PC-9 (cell line): ENCODE data around the gene KIT.

Experiments used
- CTCF ChIP-seq: fragments of 200-600 bp; sonication (generic); conservative IDR thresholded peaks from 2 replicates; pipeline ENCODE4 v1.6.1; 2017; ENCODE audit warnings: mixed run types, antibody characterized with exemption, mild to moderate bottlenecking, moderate library complexity
- EZH2 ChIP-seq: fragments of 200-600 bp; sonication (generic); IDR thresholded peaks from 2 replicates; pipeline ENCODE4 v1.8.0; 2017; ENCODE audit warnings: antibody characterized with exemption, low read depth

- TF ChIP-seq CTCF, result no peak
- TF ChIP-seq EZH2, result no peak
These were observed 20.3 kb downstream of the KIT start for GRCh38 chr4:54677853-54678650.
